ENCODE data around the gene ENOX2. TPM values are rescaled to one million over a fixed set of nuclear protein-coding genes. Genes with fewer than 3 reads are reported as not detected.

Gene ENOX2
- polyA plus RNA-seq, 1 donor from 2014 or later = 48.7 TPM

- H3F3A ChIP-seq (ENCODE audit: insufficient read depth, low read length, poor library complexity, severe bottlenecking) = no peaks in the 10 kb centered on the region
- no peak overlapping the region for H3K4me2 ChIP-seq (ENCODE audit: low read length)
- TF ChIP-seq MXI1 (conservative IDR thresholded peaks at IDR 0.05; ENCODE audit: poor library complexity, severe bottlenecking) (no peak), SMC3 (conservative IDR thresholded peaks at IDR 0.05; ENCODE audit: poor library complexity) (no peak), REST (IDR thresholded peaks at IDR 0.05; ENCODE audit: borderline replicate concordance) (no peak), EZH2 (IDR thresholded peaks at IDR 0.05; ENCODE audit: borderline replicate concordance, insufficient read depth, low read length, poor library complexity, severe bottlenecking) (no peak), TAF1 (IDR thresholded peaks at IDR 0.05; ENCODE audit: low read depth) (no peak), EP300 (conservative IDR thresholded peaks at IDR 0.05; ENCODE audit: poor library complexity, severe bottlenecking) (no peak), RAD21 (conservative IDR thresholded peaks at IDR 0.05) (no peak), POLR2AphosphoS5 (IDR thresholded peaks at IDR 0.05) (no peak)
- TF ChIP-seq, protein P1, sequence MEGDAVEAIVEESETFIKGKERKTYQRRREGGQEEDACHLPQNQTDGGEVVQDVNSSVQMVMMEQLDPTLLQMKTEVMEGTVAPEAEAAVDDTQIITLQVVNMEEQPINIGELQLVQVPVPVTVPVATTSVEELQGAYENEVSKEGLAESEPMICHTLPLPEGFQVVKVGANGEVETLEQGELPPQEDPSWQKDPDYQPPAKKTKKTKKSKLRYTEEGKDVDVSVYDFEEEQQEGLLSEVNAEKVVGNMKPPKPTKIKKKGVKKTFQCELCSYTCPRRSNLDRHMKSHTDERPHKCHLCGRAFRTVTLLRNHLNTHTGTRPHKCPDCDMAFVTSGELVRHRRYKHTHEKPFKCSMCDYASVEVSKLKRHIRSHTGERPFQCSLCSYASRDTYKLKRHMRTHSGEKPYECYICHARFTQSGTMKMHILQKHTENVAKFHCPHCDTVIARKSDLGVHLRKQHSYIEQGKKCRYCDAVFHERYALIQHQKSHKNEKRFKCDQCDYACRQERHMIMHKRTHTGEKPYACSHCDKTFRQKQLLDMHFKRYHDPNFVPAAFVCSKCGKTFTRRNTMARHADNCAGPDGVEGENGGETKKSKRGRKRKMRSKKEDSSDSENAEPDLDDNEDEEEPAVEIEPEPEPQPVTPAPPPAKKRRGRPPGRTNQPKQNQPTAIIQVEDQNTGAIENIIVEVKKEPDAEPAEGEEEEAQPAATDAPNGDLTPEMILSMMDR (IDR thresholded peaks at IDR 0.05; ENCODE audit: poor library complexity, severe bottlenecking) = no peak
- no peaks in the 10 kb centered on the region for H3K79me2 ChIP-seq (replicated peaks; ENCODE audit: insufficient read depth, low read length)
- no peak overlapping the region for H3K9ac ChIP-seq (ENCODE audit: low read length)
- H3K9me2 ChIP-seq (ENCODE audit: insufficient read depth, low read length) = no peaks in the 10 kb centered on the region
- H3K27ac ChIP-seq (ENCODE audit: low read length) = no peak overlapping the region
- H3K4me3 ChIP-seq (ENCODE audit: low read length) = no peak overlapping the region
- no peaks in the 10 kb centered on the region for H3K27me3 ChIP-seq (ENCODE audit: insufficient read depth, low read depth, low read length)
- no peaks in the 10 kb centered on the region for H4K20me1 ChIP-seq (ENCODE audit: insufficient read depth)
- H3K9me3 ChIP-seq (ENCODE audit: low read length) = no peaks in the 10 kb centered on the region
- no peak overlapping the region for H2AFZ ChIP-seq (ENCODE audit: low read depth, low read length)
- H3K36me3 ChIP-seq (ENCODE audit: insufficient read depth, low read length) = no peaks in the 10 kb centered on the region
Measured at GRCh38 chrX:130778773-130779172, 124.2 kb downstream of the ENOX2 start.

DNA sequence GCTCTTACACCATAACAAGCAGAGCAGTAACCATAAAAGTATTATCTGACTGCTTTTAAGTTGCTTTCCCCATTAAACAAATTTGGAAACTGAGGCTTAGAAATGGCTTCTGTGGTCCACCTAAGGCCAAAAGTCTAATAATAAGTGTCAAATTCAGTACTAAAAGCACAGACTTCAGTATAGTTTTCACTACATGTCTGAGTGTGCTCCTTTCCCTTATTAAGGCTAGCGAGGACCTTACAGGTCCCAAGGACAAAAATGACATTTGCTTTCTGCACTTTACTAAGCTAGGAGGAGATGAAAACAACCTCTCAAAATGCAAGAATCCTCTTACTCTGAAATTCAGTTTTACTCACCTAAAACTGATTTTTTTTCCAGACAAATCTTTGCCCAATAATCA lies 127.2 kb downstream of the ENOX2 start:
- Histone ChIP-seq H3K79me2 (replicated peaks; ENCODE audit: insufficient read depth, low read length) (no peaks in the 10 kb centered on the region), H4K20me1 (ENCODE audit: insufficient read depth) (no peaks in the 10 kb centered on the region), H3K27ac (ENCODE audit: low read length) (no peak overlapping the region), H3K9ac (ENCODE audit: low read length) (no peak overlapping the region), H2AFZ (ENCODE audit: low read depth, low read length) (no peak overlapping the region), H3K9me2 (ENCODE audit: insufficient read depth, low read length) (no peaks in the 10 kb centered on the region), H3K27me3 (ENCODE audit: insufficient read depth, low read depth, low read length) (no peaks in the 10 kb centered on the region), H3K4me3 (ENCODE audit: low read length) (no peak overlapping the region), H3F3A (ENCODE audit: insufficient read depth, low read length, poor library complexity, severe bottlenecking) (no peaks in the 10 kb centered on the region), H3K9me3 (ENCODE audit: low read length) (no peaks in the 10 kb centered on the region), H3K36me3 (ENCODE audit: insufficient read depth, low read length) (no peaks in the 10 kb centered on the region), H3K4me2 (ENCODE audit: low read length) (no peak overlapping the region)
- TF ChIP-seq, protein P1 (IDR thresholded peaks at IDR 0.05; ENCODE audit: poor library complexity, severe bottlenecking) = no peak
- TF ChIP-seq SMC3 (conservative IDR thresholded peaks at IDR 0.05; ENCODE audit: poor library complexity) (no peak), EZH2 (IDR thresholded peaks at IDR 0.05; ENCODE audit: borderline replicate concordance, insufficient read depth, low read length, poor library complexity, severe bottlenecking) (no peak), MXI1 (conservative IDR thresholded peaks at IDR 0.05; ENCODE audit: poor library complexity, severe bottlenecking) (no peak), RAD21 (conservative IDR thresholded peaks at IDR 0.05) (no peak), POLR2AphosphoS5 (IDR thresholded peaks at IDR 0.05) (no peak), REST (IDR thresholded peaks at IDR 0.05; ENCODE audit: borderline replicate concordance) (no peak), EP300 (conservative IDR thresholded peaks at IDR 0.05; ENCODE audit: poor library complexity, severe bottlenecking) (no peak), TAF1 (IDR thresholded peaks at IDR 0.05; ENCODE audit: low read depth) (no peak)

Measured in neural cell (in vitro differentiated cells).